IMR-90 (cell line): ENCODE results near the gene PDE4B. TPM values are rescaled to one million over a fixed set of nuclear protein-coding genes. Genes with fewer than 3 reads are reported as not detected.

ENCODE experiments used
- ATAC-seq: fragments of 200-7000 bp; cut with Tn5 transposase; 2 replicates; pipeline ENCODE4 v1.9.1; 2020; ENCODE audit warnings: low read depth, mild to moderate bottlenecking, moderate library complexity
- BruUV-seq: library from RNA; stranded (reverse); fragments of 400-500 nt; replicated peaks from 2 replicates; lab custom pipeline; 2021; lab: Mats Ljungman, UMichigan
- CTCF ChIA-PET: fragments of 300-600 bp; formaldehyde crosslinking; extraction: SDS; loops from one replicate; lab custom pipeline; 2021; ENCODE audit warnings: antibody characterized with exemption; lab: Yijun Ruan, JAX
- POLR2A ChIA-PET: fragments of 300-600 bp; sonication (Branson Sonifier 250); formaldehyde crosslinking; loops from one replicate; lab custom pipeline; 2022; ENCODE audit warnings: antibody characterized with exemption; ENCODE audit not compliant: unreplicated experiment; lab: Charles Lee
- DNase-seq: peaks from one replicate; pipeline ENCODE4 v3.0.0; 2013
- H2AFZ ChIP-seq: replicated peaks from 2 replicates; pipeline ENCODE3; 2013; ENCODE audit warnings: low read length, mild to moderate bottlenecking; ENCODE audit not compliant: poor library complexity
- H2AK5ac ChIP-seq: 2 replicates; pipeline ENCODE4 v1.6.1; 2013; ENCODE audit warnings: low read depth, low read length, inconsistent platforms
- H2AK9ac ChIP-seq: replicated peaks from 2 replicates; pipeline ENCODE3; 2013; ENCODE audit warnings: mild to moderate bottlenecking, low read depth, low read length, moderate library complexity; ENCODE audit not compliant: poor library complexity
- H2BK120ac ChIP-seq: 2 replicates; pipeline ENCODE4 v1.6.1; 2013; ENCODE audit warnings: low read depth, low read length, inconsistent platforms
- H2BK15ac ChIP-seq: 3 replicates; pipeline ENCODE4 v1.6.1; 2013; ENCODE audit warnings: low read depth, low read length, inconsistent platforms
- H2BK20ac ChIP-seq: 2 replicates; pipeline ENCODE4 v1.6.1; 2013; ENCODE audit warnings: low read depth, mild to moderate bottlenecking, inconsistent platforms, low read length, moderate library complexity
- H2BK5ac ChIP-seq: 2 replicates; pipeline ENCODE4 v1.6.1; 2013; ENCODE audit warnings: mild to moderate bottlenecking, low read depth, low read length, inconsistent platforms; ENCODE audit not compliant: poor library complexity, severe bottlenecking
- H3K14ac ChIP-seq: replicated peaks from 2 replicates; pipeline ENCODE4 v1.6.1; 2013; ENCODE audit warnings: low read depth, low read length, inconsistent platforms
- H3K18ac ChIP-seq: 2 replicates; pipeline ENCODE4 v1.6.1; 2013; ENCODE audit warnings: low read depth, low read length, control low read depth
- H3K23ac ChIP-seq: 2 replicates; pipeline ENCODE4 v1.6.1; 2013; ENCODE audit warnings: low read depth, low read length, inconsistent platforms
- H3K27ac ChIP-seq: 2 replicates; pipeline ENCODE4 v1.5.1; 2013; ENCODE audit warnings: mild to moderate bottlenecking, control low read depth, low read length; ENCODE audit not compliant: insufficient read depth
- H3K27me3 ChIP-seq: 2 replicates; pipeline ENCODE4 v1.6.1; 2013; ENCODE audit warnings: low read length; ENCODE audit not compliant: control insufficient read depth, insufficient read depth
- H3K36me3 ChIP-seq: 2 replicates; pipeline ENCODE4 v1.6.1; 2013; ENCODE audit warnings: low read length, mixed read lengths; ENCODE audit not compliant: control insufficient read depth, insufficient read depth
- H3K4ac ChIP-seq: 2 replicates; pipeline ENCODE4 v1.6.1; 2013; ENCODE audit warnings: low read depth, low read length, inconsistent platforms
- H3K4me1 ChIP-seq: 2 replicates; pipeline ENCODE4 v1.6.1; 2013; ENCODE audit warnings: low read length, mixed read lengths; ENCODE audit not compliant: control insufficient read depth, insufficient read depth
- H3K4me2 ChIP-seq: 2 replicates; pipeline ENCODE4 v1.6.1; 2013; ENCODE audit warnings: low read depth, mild to moderate bottlenecking, control low read depth, low read length, moderate library complexity
- H3K4me3 ChIP-seq: 2 replicates; pipeline ENCODE4 v1.5.1; 2013; ENCODE audit warnings: low read depth, mild to moderate bottlenecking, control low read depth, low read length, moderate library complexity; ENCODE audit not compliant: insufficient read depth
- H3K56ac ChIP-seq: 2 replicates; pipeline ENCODE4 v1.6.1; 2013; ENCODE audit warnings: low read length, inconsistent platforms; ENCODE audit not compliant: insufficient read depth; ENCODE audit errors: extremely low read depth
- H3K79me1 ChIP-seq, 2 experiments: 2 replicates each; pipeline ENCODE4 v1.6.1; 2013; ENCODE audit warnings: low read length in 2 of 2, inconsistent platforms in 1 of 2, low read depth in 1 of 2
- H3K9ac ChIP-seq: 2 replicates; pipeline ENCODE4 v1.6.1; 2013; ENCODE audit warnings: low read depth, low read length, control low read depth
- H3K9me1 ChIP-seq: 2 replicates; pipeline ENCODE4 v1.6.1; 2013; ENCODE audit warnings: low read length, inconsistent platforms; ENCODE audit not compliant: insufficient read depth
- H3K9me3 ChIP-seq: 2 replicates; pipeline ENCODE4 v1.6.1; 2013; ENCODE audit warnings: low read length; ENCODE audit not compliant: control insufficient read depth, insufficient read depth
- H4K20me1 ChIP-seq: 2 replicates; pipeline ENCODE4 v1.6.1; 2013; ENCODE audit warnings: low read length, inconsistent platforms; ENCODE audit not compliant: insufficient read depth
- H4K5ac ChIP-seq: 2 replicates; pipeline ENCODE4 v1.6.1; 2013; ENCODE audit warnings: mild to moderate bottlenecking, low read depth, low read length, control low read depth
- H4K8ac ChIP-seq, 2 experiments: 2 replicates each; pipeline ENCODE4 v1.6.1; 2013; ENCODE audit warnings: low read depth in 2 of 2, low read length in 2 of 2, control low read depth in 1 of 2, inconsistent platforms in 1 of 2
- H4K91ac ChIP-seq: 2 replicates; pipeline ENCODE4 v1.6.1; 2013; ENCODE audit warnings: low read depth, low read length, inconsistent platforms; ENCODE audit not compliant: insufficient read depth
- BHLHE40 ChIP-seq: fragments of 150-350 bp; IDR thresholded peaks from 2 replicates; pipeline ENCODE4 v1.6.1; 2016; ENCODE audit warnings: mild to moderate bottlenecking, low read depth, low read length
- CEBPB ChIP-seq: IDR thresholded peaks from 2 replicates; pipeline ENCODE4 v1.6.1; 2012; ENCODE audit warnings: low read depth, low read length, improper control_type of control experiment
- CHD1 ChIP-seq: IDR thresholded peaks from 2 replicates; pipeline ENCODE4 v1.6.1; 2012; ENCODE audit warnings: low read depth, low read length, improper control_type of control experiment
- ELK1 ChIP-seq: fragments of 150-350 bp; IDR thresholded peaks from 2 replicates; pipeline ENCODE4 v1.6.1; 2016; ENCODE audit warnings: low read depth, mild to moderate bottlenecking, low read length, moderate library complexity, borderline replicate concordance
- FOS ChIP-seq: fragments of 150-350 bp; IDR thresholded peaks from 2 replicates; pipeline ENCODE4 v1.6.1; 2016; ENCODE audit warnings: low read depth, low read length
- MAFK ChIP-seq: IDR thresholded peaks from 2 replicates; pipeline ENCODE4 v1.6.1; 2012; ENCODE audit warnings: low read depth, low read length, improper control_type of control experiment
- MAZ ChIP-seq: IDR thresholded peaks from 2 replicates; pipeline ENCODE4 v1.6.1; 2012; ENCODE audit warnings: low read depth, mild to moderate bottlenecking, low read length, improper control_type of control experiment, moderate library complexity, borderline replicate concordance
- MXI1 ChIP-seq: IDR thresholded peaks from 2 replicates; pipeline ENCODE4 v1.6.1; 2012; ENCODE audit warnings: low read depth, mild to moderate bottlenecking, low read length, moderate library complexity, borderline replicate concordance
- NFE2L2 ChIP-seq: fragments of 150-350 bp; IDR thresholded peaks from 2 replicates; pipeline ENCODE4 v1.6.1; 2016; ENCODE audit warnings: low read depth, mild to moderate bottlenecking, low read length
- POLR2A ChIP-seq: IDR thresholded peaks from 2 replicates; pipeline ENCODE4 v1.6.1; 2012; ENCODE audit warnings: mild to moderate bottlenecking, low read depth, low read length
- RAD21 ChIP-seq: IDR thresholded peaks from 2 replicates; pipeline ENCODE4 v1.6.1; 2012; ENCODE audit warnings: low read length, improper control_type of control experiment
- RCOR1 ChIP-seq: IDR thresholded peaks from 2 replicates; pipeline ENCODE4 v1.6.1; 2012; ENCODE audit warnings: mild to moderate bottlenecking, low read length, improper control_type of control experiment; ENCODE audit not compliant: insufficient replicate concordance
- RFX5 ChIP-seq: IDR thresholded peaks from 2 replicates; pipeline ENCODE4 v1.8.0; 2012; ENCODE audit warnings: low read depth, mild to moderate bottlenecking, low read length, moderate library complexity
- SMC3 ChIP-seq: fragments of 150-350 bp; IDR thresholded peaks from 2 replicates; pipeline ENCODE4 v1.6.1; 2016; ENCODE audit warnings: low read depth, mild to moderate bottlenecking, antibody characterized with exemption, low read length, moderate library complexity
- WGBS, 2 experiments: methylation state at CpG; one replicate each; pipeline versions ENCODE4 v1.1.5 to v1.1.7; 2013; ENCODE audit warnings: missing lambda C conversion rate in 2 of 2; ENCODE audit not compliant: insufficient read length in 1 of 2; ENCODE audit errors: extremely low coverage in 2 of 2; 5-methylcytosine and 5-hydroxymethylcytosine counted together
- dilution Hi-C: fragments of 300-500 bp; cut with HindIII; formaldehyde crosslinking; loops from one replicate; pipeline ENCODE4 v1.14.3; 2018; ENCODE audit warnings: low sequenced_read_pairs; ENCODE audit not compliant: unreplicated experiment
- in situ Hi-C: fragments of 300-500 bp; cut with MboI; formaldehyde crosslinking; loops from 3 replicates; pipeline ENCODE4 v1.14.3; 2019; ENCODE audit warnings: low sequenced_read_pairs, inconsistent platforms, mixed read lengths
- intact Hi-C: fragments of 100-400 bp; cut with micrococcal nuclease; formaldehyde crosslinking; loops from 2 replicates; pipeline ENCODE4 v1.10.0; 2022
- polyA plus RNA-seq, 3 experiments: library from polyadenylated mRNA; depleted of rRNA; stranded (reverse); fragments of >200 nt; gene quantifications; 2 replicates each; pipeline ENCODE4 v1.2.3, GENCODE V29; 2012; ENCODE audit warnings: low replicate concordance in 1 of 3
- total RNA-seq: library from RNA; depleted of rRNA; stranded (reverse); fragments of >200 nt; gene quantifications from 2 replicates; pipeline ENCODE4 v1.2.3, GENCODE V29; 2012
- TF ChIP-seq, protein P1 (sequence below): conservative IDR thresholded peaks from 2 replicates; pipeline ENCODE4 v1.5.1; 2012; ENCODE audit warnings: mild to moderate bottlenecking, low read depth, low read length, improper control_type of control experiment
- TF ChIP-seq, protein P2 (sequence below): fragments of 150-350 bp; IDR thresholded peaks from 2 replicates; pipeline ENCODE4 v1.6.1; 2017; ENCODE audit warnings: mild to moderate bottlenecking, antibody characterized with exemption, low read length, low read depth

The PDE4B gene
- total and polyA plus RNA-seq, 2 of the 4 experiments (the other 2 are of a cell fraction) = 5.8 to 21.3 TPM

DNA sequence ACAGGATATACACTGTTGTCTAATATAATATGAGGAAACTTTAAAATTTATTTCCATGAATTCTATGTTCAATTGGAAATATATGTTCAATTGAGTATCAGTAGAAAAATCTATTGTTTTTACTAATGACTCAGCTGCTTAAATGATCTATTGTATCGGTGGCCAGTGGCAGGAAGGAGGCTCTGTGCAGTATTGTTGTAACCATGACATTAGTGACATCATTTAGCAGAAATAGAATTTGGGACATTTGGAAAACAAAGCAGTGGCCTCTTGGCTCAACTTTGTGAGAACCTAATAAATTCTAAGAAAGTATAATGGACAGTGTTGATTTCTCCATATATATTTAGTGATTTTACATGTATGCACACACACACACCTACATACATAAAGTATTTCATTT lies 257.4 kb downstream of the PDE4B start:
- Histone ChIP-seq H3K9me3 (no peaks in the 10 kb centered on the region), H3K4me3 (no peak overlapping the region), H3K23ac (no peak overlapping the region), H3K79me1 (no peaks in the 10 kb centered on the region), H2AK5ac (no peak overlapping the region), H4K5ac (no peak overlapping the region), H2BK120ac (no peak overlapping the region), H4K91ac (no peak overlapping the region), H3K14ac (no peak overlapping the region), H3K36me3 (no peaks in the 10 kb centered on the region), H2AFZ (no peak overlapping the region), H3K18ac (no peak overlapping the region), H3K4ac (no peak overlapping the region), H3K27me3 (no peaks in the 10 kb centered on the region), H4K8ac (no peak overlapping the region), H4K20me1 (no peaks in the 10 kb centered on the region), H3K4me2 (no peak overlapping the region), H3K9ac (no peak overlapping the region), H2BK20ac (no peak overlapping the region), H3K4me1 (no peaks in the 10 kb centered on the region), H3K27ac (no peak overlapping the region), H3K9me1 (no peaks in the 10 kb centered on the region), H3K56ac (no peak overlapping the region), H2AK9ac (no peak overlapping the region), H2BK15ac (no peak overlapping the region), H2BK5ac (no peak overlapping the region)
- TF ChIP-seq SMC3 (no peak), MAZ (no peak), FOS (no peak), MAFK (no peak), NFE2L2 (no peak), BHLHE40 (no peak), MXI1 (no peak), RCOR1 (no peak), RAD21 (no peak), CEBPB (no peak), ELK1 (no peak), CHD1 (no peak), POLR2A (no peak), RFX5 (no peak)
- TF ChIP-seq, protein P1, sequence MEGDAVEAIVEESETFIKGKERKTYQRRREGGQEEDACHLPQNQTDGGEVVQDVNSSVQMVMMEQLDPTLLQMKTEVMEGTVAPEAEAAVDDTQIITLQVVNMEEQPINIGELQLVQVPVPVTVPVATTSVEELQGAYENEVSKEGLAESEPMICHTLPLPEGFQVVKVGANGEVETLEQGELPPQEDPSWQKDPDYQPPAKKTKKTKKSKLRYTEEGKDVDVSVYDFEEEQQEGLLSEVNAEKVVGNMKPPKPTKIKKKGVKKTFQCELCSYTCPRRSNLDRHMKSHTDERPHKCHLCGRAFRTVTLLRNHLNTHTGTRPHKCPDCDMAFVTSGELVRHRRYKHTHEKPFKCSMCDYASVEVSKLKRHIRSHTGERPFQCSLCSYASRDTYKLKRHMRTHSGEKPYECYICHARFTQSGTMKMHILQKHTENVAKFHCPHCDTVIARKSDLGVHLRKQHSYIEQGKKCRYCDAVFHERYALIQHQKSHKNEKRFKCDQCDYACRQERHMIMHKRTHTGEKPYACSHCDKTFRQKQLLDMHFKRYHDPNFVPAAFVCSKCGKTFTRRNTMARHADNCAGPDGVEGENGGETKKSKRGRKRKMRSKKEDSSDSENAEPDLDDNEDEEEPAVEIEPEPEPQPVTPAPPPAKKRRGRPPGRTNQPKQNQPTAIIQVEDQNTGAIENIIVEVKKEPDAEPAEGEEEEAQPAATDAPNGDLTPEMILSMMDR = no peak
- TF ChIP-seq, protein P2, sequence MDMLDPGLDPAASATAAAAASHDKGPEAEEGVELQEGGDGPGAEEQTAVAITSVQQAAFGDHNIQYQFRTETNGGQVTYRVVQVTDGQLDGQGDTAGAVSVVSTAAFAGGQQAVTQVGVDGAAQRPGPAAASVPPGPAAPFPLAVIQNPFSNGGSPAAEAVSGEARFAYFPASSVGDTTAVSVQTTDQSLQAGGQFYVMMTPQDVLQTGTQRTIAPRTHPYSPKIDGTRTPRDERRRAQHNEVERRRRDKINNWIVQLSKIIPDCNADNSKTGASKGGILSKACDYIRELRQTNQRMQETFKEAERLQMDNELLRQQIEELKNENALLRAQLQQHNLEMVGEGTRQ = no peak
- in situ Hi-C loops (no loop called here), intact Hi-C loops (no loop called here), dilution Hi-C loops (no loop called here)
- POLR2A ChIA-PET = no interaction called here
- CTCF ChIA-PET = no interaction called here
- WGBS, 2 experiments = no CpG with 5 or more reads among the region's 1 CpG
- ATAC-seq = no peak
- BruUV-seq = no TSS peak
- DNase-seq = no peak
